Daoy (cell line): ENCODE results near the gene PPP6R3. TPM values are rescaled to one million over a fixed set of nuclear protein-coding genes. Genes with fewer than 3 reads are reported as not detected.
"Not testable (repeated sequence)": the region's sequence is repeated elsewhere in the genome, so short reads cannot be mapped to it uniquely, and the experiment has no call there.

Experiments
- DNase-seq: peaks from one replicate; pipeline ENCODE4 v3.0.0-alpha.2; 2015; ENCODE audit warnings: low read depth
- total RNA-seq: library from RNA; depleted of rRNA; stranded (reverse); fragments of >200 nt; shearing (Covaris generic); gene quantifications from 2 replicates; pipeline ENCODE4 v1.2.3, GENCODE V29; 2014; rRNA removed

The PPP6R3 gene
- total RNA-seq: 85.4 and 91.6 TPM in 2 replicates

- no peak for DNase-seq
Measured at GRCh38 chr11:68460741-68461574, at the start of gene PPP6R3. TSS of gene PPP6R3 (plus strand) at chr11:68460752. CDS start at chr11:68537665, 76,913 bp downstream.

- DNase-seq: no peak
Measured at GRCh38 chr11:68411501-68411991, 49.0 kb upstream of the PPP6R3 start.

- peak; percentile 22 for DNase-seq
Measured at GRCh38 chr11:68412593-68413475, 47.7 kb upstream of the PPP6R3 start.

GRCh38 chr11:68413591-68413999 is 47.0 kb upstream of the PPP6R3 start:
- DNase-seq: no peak

- no peak for DNase-seq
Measured at GRCh38 chr11:68414496-68415221, 45.9 kb upstream of the PPP6R3 start.

- DNase-seq: no peak
Measured at GRCh38 chr11:68416070-68416578, 44.4 kb upstream of the PPP6R3 start.

- DNase-seq: no peak
Measured at GRCh38 chr11:68418648-68419047, 41.9 kb upstream of the PPP6R3 start.

- no peak for DNase-seq
Measured at GRCh38 chr11:68420171-68420570, 40.4 kb upstream of the PPP6R3 start.

GRCh38 chr11:68423481-68423880 is 37.1 kb upstream of the PPP6R3 start:
- DNase-seq: no peak

- no peak for DNase-seq
Measured at GRCh38 chr11:68424101-68424632, 36.4 kb upstream of the PPP6R3 start.

GRCh38 chr11:68424981-68425865 is 35.3 kb upstream of the PPP6R3 start:
- DNase-seq: no peak

- no peak for DNase-seq
Measured at GRCh38 chr11:68425866-68426380, 34.6 kb upstream of the PPP6R3 start.

GRCh38 chr11:68429661-68430060 is 30.9 kb upstream of the PPP6R3 start:
- DNase-seq: no peak

GRCh38 chr11:68430384-68430783 is 30.2 kb upstream of the PPP6R3 start:
- DNase-seq: no peak

GRCh38 chr11:68430801-68431200 is 29.8 kb upstream of the PPP6R3 start:
- DNase-seq: no peak

GRCh38 chr11:68431984-68432645 is 28.4 kb upstream of the PPP6R3 start:
- DNase-seq: no peak

GRCh38 chr11:68432874-68433273 is 27.7 kb upstream of the PPP6R3 start:
- DNase-seq: no peak

GRCh38 chr11:68433541-68433940 is 27.0 kb upstream of the PPP6R3 start:
- DNase-seq: no peak

GRCh38 chr11:68434159-68434558 is 26.4 kb upstream of the PPP6R3 start:
- DNase-seq: not testable (repeated sequence)
